HG02763 (cell line): Measurements from ENCODE around the gene ZNF185.

Source experiments
- ATAC-seq: cut with Tn5 transposase; IDR thresholded peaks from one replicate; pipeline ENCODE4 v1.9.1; 2021; ENCODE audit warnings: mild to moderate bottlenecking, moderate library complexity; ENCODE audit not compliant: unreplicated experiment

The ZNF185 gene

DNA sequence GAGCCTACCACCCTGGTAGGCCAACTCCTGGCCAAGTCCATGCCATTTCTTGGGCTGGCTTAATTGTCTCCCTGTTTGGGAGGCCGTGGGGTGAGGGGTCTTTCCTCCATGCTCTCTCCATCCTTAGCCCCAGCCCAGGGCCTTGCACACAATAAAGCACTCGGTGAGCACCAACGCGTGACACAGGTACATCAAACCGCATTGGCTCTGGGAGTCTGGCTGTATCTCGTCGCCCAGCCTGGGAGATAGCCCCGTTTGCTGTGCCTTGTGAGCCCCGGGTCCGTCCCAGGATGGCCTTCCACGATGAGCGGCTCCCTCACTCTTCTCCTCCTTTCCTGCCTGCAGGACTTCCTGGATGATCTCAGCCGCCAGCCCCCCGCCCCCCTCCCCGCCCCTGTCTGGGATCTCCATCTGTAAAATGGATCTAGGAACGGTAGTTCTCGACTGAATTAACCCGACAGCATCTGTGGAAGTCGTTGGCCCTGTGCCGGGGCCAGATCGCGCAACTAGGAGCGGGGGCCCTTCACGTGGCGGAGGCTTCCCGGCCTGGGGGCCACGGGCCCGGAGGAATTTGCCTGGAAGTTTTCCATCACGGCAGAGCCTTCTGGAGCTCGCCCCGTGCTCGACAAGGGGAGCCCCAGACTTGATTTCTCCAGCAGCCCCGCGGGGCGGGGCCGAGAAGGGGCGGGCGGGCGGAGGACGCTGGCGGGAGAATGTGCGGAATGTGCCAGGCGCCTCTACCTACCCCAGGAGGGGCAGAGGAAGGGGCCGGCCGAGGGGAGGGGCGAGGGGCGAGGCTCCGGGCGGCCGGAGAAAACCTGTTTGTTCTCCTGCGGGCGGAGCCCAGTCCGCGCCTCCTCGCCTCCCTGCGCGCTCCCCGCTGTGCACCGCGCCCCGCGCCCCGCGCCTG, at the start of gene ZNF185:
TSS of gene ZNF185 (plus strand) at position 846 of the 910 bp plus-strand sequence. CDS start 16,423 bp downstream, outside the sequence.
- ATAC-seq = no peak

GRCh38 chrX:152850465-152850864, 47.4 kb upstream of the ZNF185 start:
- ATAC-seq = no peak

GRCh38 chrX:152853986-152854385, 43.9 kb upstream of the ZNF185 start:
- ATAC-seq = no peak

- ATAC-seq = no peak
These were observed 36.8 kb upstream of the ZNF185 start for GRCh38 chrX:152861116-152861515.

GRCh38 chrX:152861826-152862225, 36.0 kb upstream of the ZNF185 start:
- no peak for ATAC-seq

- no peak for ATAC-seq
These were observed 32.5 kb upstream of the ZNF185 start for GRCh38 chrX:152865232-152865920.

DNA sequence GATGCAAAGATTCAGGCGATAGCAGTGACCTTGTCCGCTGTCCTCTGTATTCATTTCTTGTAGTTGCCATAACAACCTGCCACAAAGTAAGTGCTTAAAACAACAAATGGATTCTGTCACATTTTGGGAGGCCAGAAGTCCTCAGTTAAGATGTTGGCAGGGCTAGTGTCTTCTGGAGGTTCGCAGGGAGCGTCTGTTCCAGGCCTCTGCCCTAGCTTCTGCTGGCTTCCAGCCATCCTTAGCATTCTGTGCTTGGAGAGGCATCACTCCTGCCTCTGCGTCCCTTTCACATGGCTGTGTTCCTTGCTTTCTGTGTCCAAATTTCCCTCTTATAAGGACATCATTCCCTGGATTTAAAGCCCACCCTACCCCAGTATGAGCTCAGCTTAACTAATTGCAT, 31.5 kb upstream of the ZNF185 start:
- no peak for ATAC-seq

DNA sequence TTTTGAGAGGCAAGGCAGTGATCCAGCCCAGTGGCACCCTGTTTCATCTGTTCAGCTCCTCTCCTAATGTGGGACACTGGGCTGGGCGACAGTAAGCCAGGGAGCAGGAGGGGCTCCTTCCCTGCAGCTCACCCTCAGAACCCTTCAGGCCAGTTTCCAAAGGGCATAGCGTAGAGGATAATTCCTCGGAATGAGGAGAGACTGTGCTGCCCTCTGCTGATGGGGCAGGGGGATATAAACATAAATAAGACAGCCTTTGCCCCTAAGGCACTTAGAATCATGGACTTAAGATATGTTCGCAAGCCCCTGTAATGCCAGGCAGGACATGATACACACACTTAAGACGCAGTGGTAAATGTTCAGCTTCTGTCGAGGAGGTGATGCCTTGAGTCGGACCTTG, 27.9 kb upstream of the ZNF185 start:
- no peak for ATAC-seq

DNA sequence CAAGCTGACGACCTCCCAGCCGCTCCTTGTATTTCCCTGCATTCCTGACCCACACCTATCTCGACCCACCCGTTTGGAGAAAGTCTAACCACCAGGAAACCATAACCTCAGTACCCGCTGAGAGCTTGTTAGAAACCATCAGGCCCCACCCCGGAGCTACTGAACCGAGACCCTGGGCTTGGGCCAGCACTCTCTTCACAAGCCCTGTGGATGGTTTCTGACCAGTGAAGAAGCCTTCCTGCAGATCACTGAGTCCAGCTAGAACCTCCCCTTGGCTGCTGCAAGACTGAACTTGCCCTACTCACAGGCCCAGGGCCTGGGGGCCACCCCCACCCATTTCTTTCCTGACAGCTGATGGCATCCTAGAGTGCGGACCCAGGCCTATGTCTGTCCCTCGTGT, 26.6 kb upstream of the ZNF185 start:
- no peak for ATAC-seq

- no peak for ATAC-seq
These were observed 25.3 kb upstream of the ZNF185 start for GRCh38 chrX:152872522-152872921.

DNA sequence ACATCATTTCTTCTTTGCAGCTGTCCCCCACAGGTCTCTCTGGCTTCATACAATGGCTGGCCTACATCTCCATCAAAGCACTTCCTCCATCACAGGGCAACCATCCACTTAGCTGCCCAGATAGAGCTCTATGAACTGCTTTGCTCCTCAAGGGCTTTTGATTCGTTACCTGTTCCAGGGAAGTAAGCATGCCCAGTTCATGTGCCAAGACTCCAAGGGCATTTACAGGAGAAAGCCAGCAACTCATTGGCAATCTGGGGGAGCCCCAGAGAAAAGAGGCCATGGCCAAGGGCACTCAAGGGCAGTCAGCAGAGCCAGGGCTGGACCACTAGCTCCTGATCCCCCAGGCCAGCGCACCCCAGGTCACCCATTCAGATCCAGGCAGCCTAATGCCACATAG, 24.5 kb upstream of the ZNF185 start:
- ATAC-seq = no peak

DNA sequence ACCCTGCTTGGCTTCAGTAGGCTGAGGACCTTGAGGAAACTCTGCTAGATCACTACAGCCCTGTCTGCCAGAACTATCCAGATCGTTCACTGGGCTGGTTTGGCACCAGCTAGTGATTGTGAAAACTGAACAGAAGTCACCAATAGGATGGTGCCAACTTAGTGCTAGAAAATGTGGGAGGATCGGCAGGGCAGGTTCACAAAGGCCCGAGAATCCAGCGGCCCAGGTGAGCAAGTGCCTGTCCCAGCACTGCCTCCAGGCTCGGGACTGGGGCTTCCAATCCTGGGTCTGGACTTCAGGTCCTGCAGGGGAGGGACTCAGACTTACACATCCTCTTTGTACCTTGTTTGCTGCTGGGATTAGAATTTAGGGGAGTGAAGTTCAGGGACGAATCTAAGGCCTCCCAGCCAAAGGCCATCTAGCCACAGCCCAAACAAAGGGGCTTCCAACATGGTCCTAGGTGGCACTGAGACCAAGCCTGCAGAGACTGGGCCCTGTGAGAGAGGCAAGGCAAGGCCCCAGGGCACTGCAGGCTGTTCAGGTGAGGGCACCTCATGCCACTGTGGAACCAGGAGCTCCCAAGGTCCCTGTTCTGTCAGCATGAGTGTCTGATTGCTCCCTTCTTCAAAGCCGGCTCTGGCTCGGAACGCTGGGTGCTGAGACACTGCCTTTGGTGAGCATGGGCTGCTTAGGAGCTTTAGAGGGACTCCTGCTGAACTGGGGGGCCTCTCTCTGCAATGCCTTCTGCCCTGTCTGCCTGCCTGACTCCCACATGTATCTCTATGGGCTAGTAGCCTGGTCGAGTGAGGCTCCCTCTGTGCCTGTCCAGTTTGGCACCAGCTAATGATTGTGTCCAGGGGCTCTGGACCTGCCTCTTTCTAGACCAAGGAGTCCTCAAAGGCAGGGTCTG, 20.7 kb upstream of the ZNF185 start:
- ATAC-seq = no peak

GRCh38 chrX:152878976-152879755, 18.7 kb upstream of the ZNF185 start:
- ATAC-seq = no peak

GRCh38 chrX:152881289-152881688, 16.6 kb upstream of the ZNF185 start:
- ATAC-seq = no peak

- ATAC-seq = no peak
These were observed 13.7 kb upstream of the ZNF185 start for GRCh38 chrX:152884171-152884570.

DNA sequence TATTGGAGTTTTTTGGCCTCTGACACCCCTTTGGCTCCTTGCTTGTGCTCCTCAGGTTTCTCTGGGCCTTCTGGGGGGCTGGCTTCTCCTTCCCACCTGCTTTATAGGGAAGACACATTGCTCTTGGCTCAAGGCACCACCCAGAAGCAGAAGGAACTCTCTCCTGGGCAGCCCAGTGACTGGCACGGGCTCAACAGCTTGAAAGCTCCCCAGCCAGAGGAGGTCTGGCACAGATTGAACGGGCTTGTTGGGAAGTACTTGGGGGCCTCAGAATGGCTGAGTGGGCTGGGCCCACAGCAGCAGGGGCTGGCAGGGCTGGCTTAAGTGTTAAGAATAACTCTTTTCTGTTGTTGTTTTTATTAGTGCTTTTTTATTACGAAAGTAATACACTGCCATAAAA, 11.2 kb upstream of the ZNF185 start:
- ATAC-seq = no peak

GRCh38 chrX:152892499-152892898, 5.4 kb upstream of the ZNF185 start:
- ATAC-seq = no peak

DNA sequence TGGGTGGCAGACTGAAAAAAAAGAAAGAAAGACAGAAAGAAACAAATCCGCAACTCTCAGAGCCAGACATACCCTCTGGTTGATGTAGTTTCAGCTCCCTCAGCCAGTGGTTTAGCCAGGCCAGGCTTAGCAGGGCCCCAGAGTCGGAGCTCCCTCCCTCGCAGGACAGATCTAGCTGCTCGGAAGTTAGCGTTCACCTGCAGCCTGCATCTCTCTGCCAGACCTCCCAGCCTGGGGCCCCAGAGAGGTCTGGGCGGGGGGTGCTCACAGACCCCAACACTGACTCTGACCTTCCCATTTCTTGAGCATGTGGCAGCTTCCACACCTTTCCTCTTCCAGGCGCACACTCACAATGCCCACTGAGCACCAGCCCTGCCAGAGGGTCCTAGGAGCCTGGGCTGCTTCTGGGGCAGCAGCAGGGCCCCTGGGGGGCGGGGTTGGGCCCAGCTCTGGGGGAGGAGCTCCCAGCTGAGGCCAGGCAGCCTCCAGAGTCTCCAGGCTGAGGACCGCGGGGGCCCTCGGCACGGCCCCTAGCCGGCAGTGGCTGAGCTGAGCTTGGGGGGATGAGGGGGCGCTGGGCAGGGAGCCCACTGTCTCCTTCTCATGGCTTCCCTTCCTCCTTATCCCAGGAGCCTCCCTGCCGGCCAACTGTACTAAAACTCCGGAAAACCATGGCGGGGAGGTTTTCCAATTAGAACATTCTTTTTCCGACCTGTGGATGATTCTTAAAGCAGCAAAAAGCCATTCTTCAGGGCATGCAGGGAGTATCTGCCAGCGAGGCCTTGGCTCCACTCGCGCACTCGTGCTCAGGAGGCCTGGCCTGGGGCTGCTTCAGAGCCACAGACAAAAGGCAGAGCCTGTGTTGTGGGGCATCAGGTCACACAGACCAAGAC, 4.6 kb upstream of the ZNF185 start:
- ATAC-seq = no peak

- ATAC-seq = no peak
These were observed 3.8 kb upstream of the ZNF185 start for GRCh38 chrX:152893980-152894610.
